ENCODE measurements around the gene PROC. TPM values are rescaled to one million over a fixed set of nuclear protein-coding genes. Genes with fewer than 3 reads are reported as not detected.

PROC gene
- total and polyA plus RNA-seq, 2 of the 4 experiments (the other 2 are of a cell fraction) = 0.07 TPM; not detected in 1

- Histone ChIP-seq H2AFZ (replicated peaks; ENCODE audit: low read length, poor library complexity) (no peak overlapping the region), H3K79me1 (ENCODE audit: low read depth in 1 of 2, low read length in 2 of 2) (peaks cover 15 to 56% of the 10 kb centered on the region in 2 experiments; a peak in 3 of 4 replicates), H2BK5ac (ENCODE audit: low read depth, low read length, poor library complexity, severe bottlenecking) (no peak overlapping the region)
These were observed 47.2 kb upstream of the PROC start for GRCh38 chr2:127371037-127371436.

More at GRCh38 chr2:127371037-127371436, 47.2 kb upstream of the PROC start:
- no peaks in the 10 kb centered on the region; the same call in none of the 2 replicates for H3K9me3 ChIP-seq (ENCODE audit: control insufficient read depth, insufficient read depth, low read length)
- no peak overlapping the region for H2BK20ac ChIP-seq (ENCODE audit: low read depth, low read length)
- H3K23ac ChIP-seq (ENCODE audit: low read depth, low read length) = no peak overlapping the region
- H3K36me3 ChIP-seq (ENCODE audit: control insufficient read depth, insufficient read depth, low read length) = 0 out of 2 replicates have a peak, but pooled peaks cover 2% of the 10 kb centered on the region
- H2BK120ac ChIP-seq (ENCODE audit: low read depth, low read length) = no peak overlapping the region
- H3K4ac ChIP-seq (ENCODE audit: low read depth, low read length) = no peak overlapping the region
- 94% methylated on average over 10 of the region's 11 CpGs; no CpG with 5 or more reads in 1 of the 2 experiments for WGBS, 2 experiments (ENCODE audit: extremely low coverage in 2 of 2, insufficient read length in 1 of 2)
- no peak overlapping the region for H2BK15ac ChIP-seq (ENCODE audit: low read depth, low read length)
- H3K27ac ChIP-seq (ENCODE audit: insufficient read depth, low read length) = no peak overlapping the region
- H3K4me1 ChIP-seq (ENCODE audit: control insufficient read depth, insufficient read depth, low read length) = no peaks in the 10 kb centered on the region
- no peak overlapping the region for H4K8ac ChIP-seq (ENCODE audit: low read depth in 2 of 2, low read length in 2 of 2)
- dilution Hi-C loops (cut with HindIII; ENCODE audit: low sequenced_read_pairs, unreplicated experiment) = no loop called here
- no peak overlapping the region for H3K9ac ChIP-seq (ENCODE audit: low read depth, low read length)
- no peak overlapping the region for H3K14ac ChIP-seq (replicated peaks; ENCODE audit: low read depth, low read length)
- no peak overlapping the region for H3K4me3 ChIP-seq (ENCODE audit: insufficient read depth, low read depth, low read length)
- no peak overlapping the region for H4K5ac ChIP-seq (ENCODE audit: low read depth, low read length)
- no peak for ATAC-seq (ENCODE audit: low read depth)
- H3K4me2 ChIP-seq (ENCODE audit: low read depth, low read length) = no peak overlapping the region
- no peak for TF ChIP-seq CTCF (conservative IDR thresholded peaks at IDR 0.05; ENCODE audit: low read depth, low read length)
- TF ChIP-seq, protein P1, sequence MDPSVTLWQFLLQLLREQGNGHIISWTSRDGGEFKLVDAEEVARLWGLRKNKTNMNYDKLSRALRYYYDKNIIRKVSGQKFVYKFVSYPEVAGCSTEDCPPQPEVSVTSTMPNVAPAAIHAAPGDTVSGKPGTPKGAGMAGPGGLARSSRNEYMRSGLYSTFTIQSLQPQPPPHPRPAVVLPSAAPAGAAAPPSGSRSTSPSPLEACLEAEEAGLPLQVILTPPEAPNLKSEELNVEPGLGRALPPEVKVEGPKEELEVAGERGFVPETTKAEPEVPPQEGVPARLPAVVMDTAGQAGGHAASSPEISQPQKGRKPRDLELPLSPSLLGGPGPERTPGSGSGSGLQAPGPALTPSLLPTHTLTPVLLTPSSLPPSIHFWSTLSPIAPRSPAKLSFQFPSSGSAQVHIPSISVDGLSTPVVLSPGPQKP (IDR thresholded peaks at IDR 0.05; ENCODE audit: borderline replicate concordance, low read depth, low read length) = no peak
- no peak for TF ChIP-seq USF2 (IDR thresholded peaks at IDR 0.05; ENCODE audit: low read depth, low read length)
- TF ChIP-seq BHLHE40 (IDR thresholded peaks at IDR 0.05; ENCODE audit: low read depth, low read length) = no peak
- no peak for TF ChIP-seq MAZ (IDR thresholded peaks at IDR 0.05; ENCODE audit: borderline replicate concordance, low read depth, low read length)
- TF ChIP-seq POLR2A (IDR thresholded peaks at IDR 0.05; ENCODE audit: low read depth, low read length) = no peak
- no peak for TF ChIP-seq FOS (IDR thresholded peaks at IDR 0.05; ENCODE audit: low read depth, low read length)
- no peak for TF ChIP-seq MAFK (IDR thresholded peaks at IDR 0.05; ENCODE audit: low read depth, low read length)
- no peak for TF ChIP-seq CHD1 (IDR thresholded peaks at IDR 0.05; ENCODE audit: low read depth, low read length)
- intact Hi-C loops (cut with micrococcal nuclease) = no loop called here
- in situ Hi-C loops (cut with MboI; ENCODE audit: low sequenced_read_pairs) = no loop called here
- H2AK9ac ChIP-seq (replicated peaks; ENCODE audit: low read depth, low read length, poor library complexity) = no peak overlapping the region
- no peak overlapping the region for H2AK5ac ChIP-seq (ENCODE audit: low read depth, low read length)
- H3K9me1 ChIP-seq (ENCODE audit: insufficient read depth, low read length) = no peaks in the 10 kb centered on the region
- ChIA-PET CTCF (no interaction called here), POLR2A (ENCODE audit: unreplicated experiment) (no interaction called here)
- H3K18ac ChIP-seq (ENCODE audit: low read depth, low read length) = no peak overlapping the region
- BruUV-seq (replicated peaks) = no TSS peak
- H4K91ac ChIP-seq (ENCODE audit: insufficient read depth, low read depth, low read length) = no peak overlapping the region
- no peaks in the 10 kb centered on the region for H3K27me3 ChIP-seq (ENCODE audit: control insufficient read depth, insufficient read depth, low read length)
- no peak for DNase-seq
- H3K56ac ChIP-seq (ENCODE audit: extremely low read depth, insufficient read depth, low read length) = no peak overlapping the region
- H4K20me1 ChIP-seq (ENCODE audit: insufficient read depth, low read length) = peaks cover 58% of the 10 kb centered on the region

Data from IMR-90 (cell line).